Hindlimb muscle (tissue), 1 donor: ENCODE data around the gene AACS. TPM values are rescaled to one million over a fixed set of nuclear protein-coding genes. Genes with fewer than 3 reads are reported as not detected.
A peak's percentile ranks its signal among the peaks of the same experiment; 100 is the strongest.
"Not testable (repeated sequence)": the region's sequence is repeated elsewhere in the genome, so short reads cannot be mapped to it uniquely, and the experiment has no call there.

Experiments used
- DNase-seq: peaks from one replicate; pipeline ENCODE4 v3.0.0-alpha.2; 2013
- polyA plus RNA-seq: library from polyadenylated mRNA; unstranded; fragments of 120-200 nt; gene quantifications from one replicate; pipeline ENCODE4 v1.2.1, GENCODE V29; 2013; ENCODE audit not compliant: insufficient read length

Gene AACS
- 29.2 TPM for polyA plus RNA-seq

GRCh38 chr12:125065021-125065918, at the start of gene AACS:
AACS (plus strand) TSS chr12:125065435; CDS start chr12:125065585, 150 bp downstream.
- DNase-seq = peak; percentile 74

- no peak for DNase-seq
Measured at GRCh38 chr12:125015680-125016310, 49.4 kb upstream of the AACS start.

GRCh38 chr12:125017801-125018200, 47.4 kb upstream of the AACS start:
- DNase-seq = no peak

GRCh38 chr12:125018356-125018755, 46.9 kb upstream of the AACS start:
- no peak for DNase-seq

GRCh38 chr12:125021096-125021495, 44.1 kb upstream of the AACS start:
- no peak for DNase-seq

GRCh38 chr12:125021771-125022170, 43.5 kb upstream of the AACS start:
- DNase-seq = no peak

GRCh38 chr12:125023065-125023464, 42.2 kb upstream of the AACS start:
- no peak for DNase-seq

- no peak for DNase-seq
Measured at GRCh38 chr12:125024949-125025563, 40.2 kb upstream of the AACS start.

GRCh38 chr12:125025606-125026235, 39.5 kb upstream of the AACS start:
- DNase-seq = no peak

- DNase-seq = no peak
Measured at GRCh38 chr12:125028106-125028505, 37.1 kb upstream of the AACS start.

GRCh38 chr12:125029761-125030358, 35.4 kb upstream of the AACS start:
- DNase-seq = no peak

GRCh38 chr12:125031471-125031870, 33.8 kb upstream of the AACS start:
- DNase-seq = not testable (repeated sequence)

- no peak for DNase-seq
Measured at GRCh38 chr12:125032466-125033152, 32.6 kb upstream of the AACS start.

GRCh38 chr12:125033288-125033687, 31.9 kb upstream of the AACS start:
- no peak for DNase-seq

- DNase-seq = no peak
Measured at GRCh38 chr12:125038976-125039625, 26.1 kb upstream of the AACS start.

GRCh38 chr12:125049093-125049458, 16.2 kb upstream of the AACS start:
- DNase-seq = no peak

- DNase-seq = no peak
Measured at GRCh38 chr12:125050446-125050845, 14.8 kb upstream of the AACS start.

GRCh38 chr12:125050868-125051267, 14.4 kb upstream of the AACS start:
- no peak for DNase-seq

- DNase-seq = no peak
Measured at GRCh38 chr12:125053821-125054220, 11.4 kb upstream of the AACS start.

GRCh38 chr12:125055591-125055990, 9.6 kb upstream of the AACS start:
- DNase-seq = no peak

GRCh38 chr12:125056306-125056705, 8.9 kb upstream of the AACS start:
- DNase-seq = no peak
